Ovary (tissue), 9 donors: Measurements from ENCODE around the gene AKT3. TPM values are rescaled to one million over a fixed set of nuclear protein-coding genes. Genes with fewer than 3 reads are reported as not detected.
"Not testable (repeated sequence)": the region's sequence is repeated elsewhere in the genome, so short reads cannot be mapped to it uniquely, and the experiment has no call there.

Source experiments
- DNase-seq, 5 donors: peaks; one replicate each; pipeline ENCODE4 v3.0.0-alpha.2; 2019 to 2020
- H3K27ac ChIP-seq, 2 donors: fragments of 200-600 bp; one replicate each; pipeline versions ENCODE4 v1.5.1 to v1.8.0; 2019 to 2022
- H3K27me3 ChIP-seq: fragments of 200-600 bp; one replicate; pipeline ENCODE4 v1.8.0; 2022
- H3K36me3 ChIP-seq: fragments of 200-600 bp; sonication (generic); one replicate; pipeline ENCODE4 v1.5.1; 2019
- H3K4me1 ChIP-seq: one replicate; pipeline ENCODE4 v1.8.1; 2013; ENCODE audit warnings: mild to moderate bottlenecking, moderate library complexity; ENCODE audit not compliant: insufficient read depth
- H3K4me3 ChIP-seq: fragments of 200-600 bp; sonication (generic); one replicate; pipeline ENCODE4 v1.5.1; 2017
- H3K9me3 ChIP-seq, 2 donors: fragments of 200-600 bp in 1 of 2; sonication (generic) in 1 of 2; one replicate each; pipeline versions ENCODE4 v1.5.1 to v1.8.1; 2013 to 2019; ENCODE audit warnings: mild to moderate bottlenecking in 1 of 2, moderate library complexity in 1 of 2
- EP300 ChIP-seq: sonication (generic); formaldehyde crosslinking; IDR thresholded peaks from one replicate; pipeline ENCODE4 v1.6.1; 2017; ENCODE audit warnings: antibody characterized with exemption
- POLR2A ChIP-seq: fragments of 450-650 bp; IDR thresholded peaks from one replicate; pipeline ENCODE4 v1.6.1; 2017; ENCODE audit warnings: antibody characterized with exemption, mild to moderate bottlenecking, moderate library complexity
- WGBS, 3 donors: extraction: QIAGEN DNeasy Blood & Tissue Kit in 1 of 3; methylation state at CpG; one replicate each; pipeline versions ENCODE4 v1.1.5 to v1.1.7; 2013 to 2017; 5-methylcytosine and 5-hydroxymethylcytosine counted together
- intact Hi-C, 4 donors: fragments of 100-400 bp; cut with DNase I; formaldehyde crosslinking; loops; one replicate each; pipeline versions ENCODE4 v1.11.0 to v1.15.1; 2022 to 2023
- polyA plus RNA-seq, 2 donors: library from polyadenylated mRNA; stranded (reverse); fragments of 200-250 nt in 1 of 2; fragments of 350-450 nt in 1 of 2; fragmentation: Illumina TruSeq in 1 of 2; extraction: RNeasy Lipid Tissue Mini Kit (QIAGEN cat#74804) in 1 of 2; gene quantifications; one replicate each; pipeline ENCODE4 v1.2.3, GENCODE V29; 2013 to 2014
- total RNA-seq, 7 donors: library from RNA; depleted of rRNA in 2 of 7; stranded (reverse); fragments of >200 nt in 2 of 7; fragmentation: NEBNext Ultra II Directional in 3 of 7; extraction: Animal tissue kit (Norgen Biotek cat#: 25700) in 3 of 7; gene quantifications; one replicate each; pipeline versions ENCODE4 v1.1.0 to v1.2.4, GENCODE V29; 2016 to 2023
- TF ChIP-seq, protein P1 (sequence below), 3 donors: fragments of 450-650 bp in 2 of 3; fragments of 200-600 bp in 1 of 3; IDR thresholded peaks; one replicate each; pipeline versions ENCODE4 v1.5.1 to v1.8.0; 2016 to 2022; ENCODE audit warnings: antibody characterized with exemption in 3 of 3, mild to moderate bottlenecking in 1 of 3
- donor health status: DM: no; HTN: no; CAD: no; lungs with moderate emphysema.
- donor health status: DM: no; HTN: no; CAD: no.
- donor health status: Bipolar disorder and iron deficiency.
- donor health status: DM: yes; HTN: yes; CAD: no.
- donor health status: DM: no; HTN: no; CAD: no.
- donor health status: DM: yes; HTN: yes; CAD: no.

Gene AKT3
- total and polyA plus RNA-seq, 9 donors = 27.2 to 202 (median 111) TPM

DNA sequence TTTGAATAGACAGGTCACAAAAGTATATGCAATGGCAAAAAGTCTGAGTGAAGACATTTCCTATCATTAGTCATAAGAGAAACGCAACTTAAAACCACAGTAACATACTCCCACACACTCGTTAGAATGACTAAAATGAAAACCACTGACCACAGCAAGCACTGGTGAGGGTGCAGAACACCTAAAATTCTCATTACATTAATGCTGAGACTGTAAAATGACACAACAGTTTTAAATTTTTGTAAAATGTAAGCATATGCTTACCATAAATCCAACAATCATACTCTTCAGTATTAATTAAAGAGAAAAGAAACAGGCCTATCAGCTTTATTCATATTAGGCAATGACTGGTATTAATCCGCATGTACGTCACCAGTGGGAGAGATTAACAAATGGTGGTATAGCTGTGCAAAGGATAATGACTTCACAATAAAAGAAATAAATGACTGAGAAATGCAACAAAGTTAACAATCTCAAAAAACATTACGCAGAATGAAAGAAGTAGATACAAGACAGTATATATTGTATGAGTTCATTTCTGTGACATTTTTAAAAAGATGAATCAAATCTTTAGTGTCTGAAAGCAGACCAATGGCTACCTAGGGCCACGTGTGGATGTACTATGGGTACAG, 253.5 kb downstream of the AKT3 start:
- peaks cover 2% of the 10 kb centered on the region for H3K4me1 ChIP-seq
- no peak for TF ChIP-seq EP300
- TF ChIP-seq, protein P1, sequence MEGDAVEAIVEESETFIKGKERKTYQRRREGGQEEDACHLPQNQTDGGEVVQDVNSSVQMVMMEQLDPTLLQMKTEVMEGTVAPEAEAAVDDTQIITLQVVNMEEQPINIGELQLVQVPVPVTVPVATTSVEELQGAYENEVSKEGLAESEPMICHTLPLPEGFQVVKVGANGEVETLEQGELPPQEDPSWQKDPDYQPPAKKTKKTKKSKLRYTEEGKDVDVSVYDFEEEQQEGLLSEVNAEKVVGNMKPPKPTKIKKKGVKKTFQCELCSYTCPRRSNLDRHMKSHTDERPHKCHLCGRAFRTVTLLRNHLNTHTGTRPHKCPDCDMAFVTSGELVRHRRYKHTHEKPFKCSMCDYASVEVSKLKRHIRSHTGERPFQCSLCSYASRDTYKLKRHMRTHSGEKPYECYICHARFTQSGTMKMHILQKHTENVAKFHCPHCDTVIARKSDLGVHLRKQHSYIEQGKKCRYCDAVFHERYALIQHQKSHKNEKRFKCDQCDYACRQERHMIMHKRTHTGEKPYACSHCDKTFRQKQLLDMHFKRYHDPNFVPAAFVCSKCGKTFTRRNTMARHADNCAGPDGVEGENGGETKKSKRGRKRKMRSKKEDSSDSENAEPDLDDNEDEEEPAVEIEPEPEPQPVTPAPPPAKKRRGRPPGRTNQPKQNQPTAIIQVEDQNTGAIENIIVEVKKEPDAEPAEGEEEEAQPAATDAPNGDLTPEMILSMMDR (IDR thresholded peaks at IDR 0.05) = no peak
- TF ChIP-seq POLR2A = no peak
- H3K4me3 ChIP-seq = no peak overlapping the region
- no peaks in the 10 kb centered on the region for H3K27me3 ChIP-seq
- no peaks in the 10 kb centered on the region for H3K9me3 ChIP-seq
- intact Hi-C loops = no loop called here
- no peak overlapping the region for H3K27ac ChIP-seq
- no peaks in the 10 kb centered on the region for H3K36me3 ChIP-seq
- DNase-seq = no peak
- WGBS, 3 donors = 64 to 73% (median 71%) methylated on average over 6 of the region's 6 CpGs

DNA sequence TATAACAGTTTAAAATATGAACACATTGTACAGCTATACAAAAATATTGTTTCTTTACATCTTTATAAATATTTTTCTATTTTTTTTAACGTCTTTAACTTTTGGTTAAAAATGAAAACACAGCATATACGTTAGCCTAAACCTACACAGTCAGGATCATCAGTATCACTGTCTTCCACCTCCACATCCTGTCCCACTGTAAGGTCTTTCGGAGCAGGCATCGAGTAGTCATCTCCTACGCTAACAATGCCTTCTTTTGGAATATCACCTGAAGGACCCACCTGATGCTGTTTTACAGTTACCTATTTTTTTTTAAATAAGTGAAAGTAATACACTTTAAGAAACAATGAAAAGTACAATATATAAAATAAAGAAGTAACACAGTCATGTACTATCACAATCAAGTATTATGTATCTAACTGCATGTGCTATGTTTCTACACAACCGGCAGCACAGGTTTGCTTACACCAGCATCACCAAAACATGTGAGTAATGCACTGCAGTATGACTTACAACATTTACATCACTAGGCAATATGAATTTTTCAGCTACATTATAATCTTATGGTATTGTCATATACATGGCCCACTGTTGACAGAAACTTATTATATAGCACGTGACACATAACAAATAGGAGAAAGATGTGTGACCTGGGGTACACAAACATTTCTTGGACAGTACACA, 254.4 kb downstream of the AKT3 start:
- intact Hi-C loops = no loop called here

DNA sequence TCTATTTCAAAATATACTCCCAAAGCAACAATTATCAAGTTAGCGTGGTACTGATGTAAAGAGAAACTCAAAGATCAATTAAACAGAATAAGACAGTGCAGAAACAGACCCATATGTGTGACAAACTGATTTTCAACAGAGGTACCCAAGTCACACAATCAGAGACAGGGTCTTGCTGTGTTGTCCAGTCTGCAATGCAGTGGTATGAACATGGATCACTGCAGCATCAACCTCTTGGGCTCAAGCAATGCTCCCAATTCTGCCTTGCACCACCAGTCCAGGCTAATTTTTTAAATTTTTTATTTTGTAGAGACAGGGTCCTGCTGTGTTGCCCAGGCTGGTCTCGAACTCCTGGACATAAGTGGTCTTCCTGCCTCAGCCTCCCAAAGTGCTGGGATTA, 255.6 kb downstream of the AKT3 start:
- Histone ChIP-seq H3K27ac (no peak overlapping the region), H3K4me3 (no peak overlapping the region), H3K9me3 (no peaks in the 10 kb centered on the region), H3K27me3 (no peaks in the 10 kb centered on the region), H3K4me1 (peaks cover 2% of the 10 kb centered on the region), H3K36me3 (no peaks in the 10 kb centered on the region)
- intact Hi-C loops = no loop called here
- no peak for DNase-seq
- 95 to 97% (median 97%) methylated on average over 2 of the region's 2 CpGs for WGBS, 3 donors
- TF ChIP-seq POLR2A (no peak), EP300 (no peak)
- TF ChIP-seq, protein P1 (IDR thresholded peaks at IDR 0.05) = no peak

More for the DNA sequence above, 254.4 kb downstream of the AKT3 start:
- Histone ChIP-seq H3K4me1 (peaks cover 2% of the 10 kb centered on the region), H3K9me3 (no peaks in the 10 kb centered on the region), H3K36me3 (no peaks in the 10 kb centered on the region), H3K4me3 (no peak overlapping the region), H3K27me3 (no peaks in the 10 kb centered on the region), H3K27ac (no peak overlapping the region)
- TF ChIP-seq, protein P1 (IDR thresholded peaks at IDR 0.05) = no peak
- TF ChIP-seq EP300 (no peak), POLR2A (no peak)
- DNase-seq = no peak
- WGBS, 3 donors = 90 to 92% (median 91%) methylated on average over 7 of the region's 7 CpGs

DNA sequence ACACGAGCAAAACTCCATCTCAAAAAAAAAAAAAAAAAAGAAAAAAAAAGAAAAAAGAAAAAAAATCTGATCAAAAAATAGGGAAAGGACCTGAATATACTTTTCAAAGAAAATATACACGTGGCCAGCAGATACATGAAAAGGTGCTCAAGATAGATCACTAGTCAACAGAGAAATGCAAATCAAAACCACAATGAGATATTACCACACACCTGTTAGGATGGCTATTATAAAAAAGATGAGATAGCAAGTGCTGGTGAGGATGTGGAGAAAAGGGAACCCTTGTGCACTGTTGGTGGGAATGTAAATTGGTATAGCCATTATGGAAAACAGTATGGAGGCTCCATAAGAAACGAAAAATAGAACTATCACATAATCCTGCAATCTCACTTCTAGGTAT, 260.8 kb downstream of the AKT3 start:
- H3K4me3 ChIP-seq, H3K4me1 ChIP-seq, H3K36me3 ChIP-seq, H3K9me3 ChIP-seq, intact Hi-C loops, H3K27me3 ChIP-seq, H3K27ac ChIP-seq, DNase-seq: not testable (repeated sequence)
- WGBS, 3 donors = 94 to 98% (median 94%) methylated on average over 3 of the region's 3 CpGs
